HEK293 (cell line): Measurements from ENCODE around the gene SPINK13.

ENCODE experiments used
- CTCF ChIP-seq: fragments of 450-650 bp; formaldehyde crosslinking; IDR thresholded peaks from 2 replicates; pipeline ENCODE4 v1.5.1; 2016; ENCODE audit warnings: missing biosample characterization, missing genetic modification characterization
- HOXD13 ChIP-seq: sonication (generic); formaldehyde crosslinking; IDR thresholded peaks from 2 replicates; pipeline ENCODE4 v1.8.0; 2022; ENCODE audit warnings: missing genetic modification reagents, borderline replicate concordance
- SCRT1 ChIP-seq: fragments of 450-650 bp; formaldehyde crosslinking; IDR thresholded peaks from 2 replicates; pipeline ENCODE4 v1.5.1; 2016; ENCODE audit warnings: missing biosample characterization, missing genetic modification characterization, borderline replicate concordance
- ZBTB49 ChIP-seq: fragments of 450-650 bp; formaldehyde crosslinking; IDR thresholded peaks from 2 replicates; pipeline ENCODE4 v1.5.1; 2016; ENCODE audit warnings: missing biosample characterization, missing genetic modification characterization, low read depth
- ZFP37 ChIP-seq: fragments of 450-650 bp; formaldehyde crosslinking; IDR thresholded peaks from 2 replicates; pipeline ENCODE4 v1.5.1; 2016; ENCODE audit warnings: missing biosample characterization, missing genetic modification characterization
- ZNF214 ChIP-seq: fragments of 450-650 bp; formaldehyde crosslinking; IDR thresholded peaks from 2 replicates; pipeline ENCODE4 v1.5.1; 2017; ENCODE audit warnings: missing biosample characterization, mild to moderate bottlenecking, missing genetic modification characterization, borderline replicate concordance
- ZNF280C ChIP-seq: fragments of 450-650 bp; formaldehyde crosslinking; IDR thresholded peaks from 2 replicates; pipeline ENCODE4 v1.5.1; 2016; ENCODE audit warnings: missing biosample characterization, missing genetic modification characterization
- ZNF280D ChIP-seq: fragments of 450-650 bp; formaldehyde crosslinking; IDR thresholded peaks from 2 replicates; pipeline ENCODE4 v1.5.1; 2016; ENCODE audit warnings: missing biosample characterization, missing genetic modification characterization
- ZNF837 ChIP-seq: fragments of 450-650 bp; formaldehyde crosslinking; IDR thresholded peaks from 2 replicates; pipeline ENCODE4 v1.5.1; 2016; ENCODE audit warnings: missing biosample characterization, missing genetic modification characterization
- ZSCAN5A ChIP-seq: fragments of 450-650 bp; formaldehyde crosslinking; IDR thresholded peaks from 2 replicates; pipeline ENCODE4 v1.5.1; 2016; ENCODE audit warnings: missing biosample characterization, missing genetic modification characterization
- ZXDB ChIP-seq: fragments of 450-650 bp; formaldehyde crosslinking; IDR thresholded peaks from 2 replicates; pipeline ENCODE4 v1.5.1; 2016; ENCODE audit warnings: missing biosample characterization, missing genetic modification characterization

GRCh38 chr5:148238418-148238794 lies 30.2 kb upstream of the SPINK13 start, which contains the start of gene MARCOL:
- TF ChIP-seq ZNF214 (tag by site-specific recombination) (no peak), CTCF (no peak), ZNF280D (tag by site-specific recombination) (no peak), ZBTB49 (tag by site-specific recombination) (no peak), ZNF280C (tag by site-specific recombination) (no peak), ZSCAN5A (tag by site-specific recombination) (no peak), SCRT1 (tag by site-specific recombination) (no peak), ZXDB (tag by site-specific recombination) (no peak), ZFP37 (tag by site-specific recombination) (no peak), HOXD13 (CRISPR knock-in tag) (no peak), ZNF837 (tag by site-specific recombination) (no peak)
